Medulla oblongata (tissue), 1 donor: ENCODE results near the gene TINCR.

Experiments used
- DNase-seq: peaks from one replicate; pipeline ENCODE4 v3.0.0-alpha.2; 2015; ENCODE audit errors: extremely low spot score

The TINCR gene

DNA sequence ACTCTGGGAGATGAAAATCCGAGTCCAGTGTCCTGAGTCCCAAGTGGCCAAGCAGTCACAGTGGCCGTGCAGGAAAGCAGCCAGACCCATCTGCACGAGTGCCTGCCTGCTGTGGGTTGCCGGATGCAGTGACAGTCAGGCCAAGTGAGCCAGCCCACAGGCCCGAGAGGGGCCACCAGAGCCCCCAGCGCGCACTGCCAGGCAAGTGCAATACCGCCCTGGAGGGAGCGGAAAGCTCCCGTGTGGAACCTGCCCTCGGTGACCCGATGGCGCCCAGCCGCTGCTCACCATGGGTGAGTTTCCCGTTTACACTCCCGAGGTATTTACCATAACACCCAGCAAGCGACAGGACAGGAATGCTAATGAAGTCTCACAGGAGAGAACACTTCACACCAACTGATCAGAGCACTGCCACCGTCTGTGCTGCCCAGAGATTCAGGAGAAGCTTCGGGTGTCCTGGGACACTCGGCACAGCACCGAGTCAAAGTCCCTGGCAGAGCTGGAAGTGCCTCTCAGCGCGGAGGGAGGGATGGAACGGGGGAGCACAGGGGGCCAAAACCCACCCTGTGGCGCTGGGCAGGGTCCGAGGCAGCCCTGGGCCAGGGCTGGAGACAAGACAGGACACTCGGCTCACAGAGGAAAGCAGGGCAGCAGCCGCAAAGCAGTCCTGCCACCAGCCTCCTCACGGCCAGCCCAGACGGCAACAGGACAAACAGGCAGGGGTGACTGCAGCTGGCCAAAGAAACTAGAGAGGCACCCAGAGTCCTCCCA, 21.3 kb upstream of the TINCR start:
- DNase-seq: peak; percentile 5

- peak; percentile 56 for DNase-seq
Observed at GRCh38 chr19:5588441-5588840, 20.7 kb upstream of the TINCR start.

GRCh38 chr19:5587661-5588060, 19.9 kb upstream of the TINCR start:
- DNase-seq: no peak

DNA sequence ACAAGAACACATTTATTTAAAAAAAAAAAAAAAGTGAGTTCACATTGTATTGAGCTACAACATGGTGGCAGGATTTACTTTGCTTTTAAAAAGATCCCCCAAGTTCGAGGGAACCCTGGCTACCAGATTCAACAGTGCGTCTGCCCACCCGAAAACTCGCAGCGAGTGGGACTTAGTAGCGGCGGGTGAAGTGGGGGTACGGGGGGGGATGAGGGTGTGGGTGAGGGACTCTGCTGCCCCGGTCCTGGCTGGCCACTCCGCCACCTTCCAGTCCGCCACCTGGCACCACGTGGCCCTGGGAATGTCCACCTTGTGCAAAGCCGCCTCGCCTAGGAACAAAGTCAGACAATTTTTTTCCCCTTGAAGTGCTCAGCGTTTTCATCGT, 19.3 kb upstream of the TINCR start:
- DNase-seq: no peak

DNA sequence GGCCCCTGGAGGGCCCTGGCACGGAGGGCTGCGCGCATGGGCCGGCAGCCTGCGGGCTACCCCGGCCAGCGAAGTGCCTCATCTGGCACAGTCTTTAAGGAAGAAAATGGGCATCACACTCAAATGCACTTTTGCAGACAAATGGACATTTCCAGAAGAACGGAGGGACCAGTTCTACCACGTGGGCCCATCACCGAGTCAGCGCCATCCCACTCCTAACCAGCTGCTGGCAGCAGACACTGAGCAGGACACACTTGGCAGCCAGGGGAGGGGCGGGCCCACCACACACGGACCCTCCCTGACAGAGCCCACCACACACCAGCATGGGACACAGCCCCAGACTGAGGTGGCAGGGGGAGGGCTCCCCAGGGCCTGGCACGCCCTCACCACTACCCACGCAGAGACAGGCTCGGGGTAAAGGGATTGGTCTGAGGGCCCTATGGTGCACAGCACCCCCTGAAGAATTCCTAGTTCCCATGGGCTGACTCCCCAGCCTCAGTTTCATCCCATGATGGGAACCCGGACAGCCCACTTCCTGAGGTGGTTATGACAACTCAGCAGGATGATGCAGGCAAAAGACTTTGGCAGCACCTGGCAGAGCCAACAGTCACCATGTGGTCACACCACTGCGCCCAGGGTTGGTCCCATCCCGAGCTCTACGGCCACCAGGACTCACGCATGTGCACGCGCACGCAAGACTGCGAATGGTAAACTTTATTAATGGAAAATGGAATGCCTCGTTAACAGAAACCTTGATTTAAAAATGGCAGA, 18.7 kb upstream of the TINCR start:
- DNase-seq: no peak

DNA sequence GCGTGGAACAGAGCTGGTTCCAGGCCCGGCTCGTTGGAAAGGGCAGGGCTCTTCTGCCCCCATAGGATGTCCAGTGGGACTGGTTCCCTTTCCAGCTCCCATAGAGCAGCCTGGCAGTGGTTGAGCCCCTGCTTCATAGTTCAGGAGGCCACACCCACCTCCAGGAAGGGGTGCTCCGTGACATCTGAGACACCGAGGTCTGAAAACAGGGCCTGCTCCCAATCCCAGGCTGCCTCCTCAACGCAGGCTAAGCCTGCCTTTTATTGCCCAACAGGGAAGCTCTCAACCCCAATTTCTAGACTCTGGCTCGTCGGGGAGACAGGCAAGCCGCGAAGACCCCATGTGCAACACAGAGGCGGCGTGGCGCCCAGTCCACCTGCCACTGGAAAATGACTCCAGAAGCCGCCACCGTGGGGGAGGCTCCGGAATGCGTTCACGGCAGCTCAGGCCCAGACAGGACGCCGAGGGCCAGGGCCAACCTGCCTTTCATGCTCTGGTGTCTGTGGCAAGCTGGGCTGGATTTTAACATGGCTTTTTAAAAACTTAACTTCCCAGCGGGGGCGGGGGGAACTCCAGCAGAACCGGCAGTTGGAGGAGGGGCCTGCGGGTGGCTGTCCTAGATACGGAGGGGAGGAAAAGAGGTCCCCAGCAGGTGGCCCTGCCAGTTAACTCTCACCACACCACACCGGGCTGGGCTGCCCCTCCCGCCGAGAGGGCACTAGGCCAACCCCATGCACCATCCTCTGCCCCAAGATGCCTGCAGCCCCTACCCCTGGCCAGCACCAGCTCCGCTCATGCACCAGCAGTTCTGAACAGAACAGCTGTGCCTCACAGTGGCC, 17.9 kb upstream of the TINCR start:
- DNase-seq: peak; percentile 70

- DNase-seq: no peak
Observed at GRCh38 chr19:5580161-5580571, 12.4 kb upstream of the TINCR start.

- no peak for DNase-seq
Observed at GRCh38 chr19:5579697-5580096, 11.9 kb upstream of the TINCR start.

DNA sequence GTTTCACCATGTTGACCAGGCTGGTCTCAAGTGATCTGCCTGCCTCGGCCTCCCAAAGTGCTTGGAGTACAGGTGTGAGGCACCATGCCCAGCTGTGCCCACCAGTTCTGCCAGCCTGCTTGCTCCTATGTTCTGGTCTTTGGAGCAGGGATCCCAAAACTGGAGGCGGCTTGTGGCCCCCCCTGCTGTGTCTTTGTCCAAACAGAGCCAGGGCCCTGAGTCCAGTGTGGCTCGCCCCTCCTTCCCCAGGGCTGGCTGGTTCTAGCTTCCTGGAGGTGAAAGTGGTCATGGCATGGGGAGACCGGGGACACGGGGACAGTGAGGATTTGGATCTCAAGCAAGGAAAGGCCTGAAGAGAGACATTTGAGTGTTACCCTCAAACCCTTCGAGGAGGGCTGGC, 11.5 kb upstream of the TINCR start:
- DNase-seq: no peak

GRCh38 chr19:5578097-5578846, 10.5 kb upstream of the TINCR start:
- peak; percentile 38 for DNase-seq

- DNase-seq: no peak
Observed at GRCh38 chr19:5575590-5575989, 7.8 kb upstream of the TINCR start.

- DNase-seq: no peak
Observed at GRCh38 chr19:5572556-5573286, 5.0 kb upstream of the TINCR start.

DNA sequence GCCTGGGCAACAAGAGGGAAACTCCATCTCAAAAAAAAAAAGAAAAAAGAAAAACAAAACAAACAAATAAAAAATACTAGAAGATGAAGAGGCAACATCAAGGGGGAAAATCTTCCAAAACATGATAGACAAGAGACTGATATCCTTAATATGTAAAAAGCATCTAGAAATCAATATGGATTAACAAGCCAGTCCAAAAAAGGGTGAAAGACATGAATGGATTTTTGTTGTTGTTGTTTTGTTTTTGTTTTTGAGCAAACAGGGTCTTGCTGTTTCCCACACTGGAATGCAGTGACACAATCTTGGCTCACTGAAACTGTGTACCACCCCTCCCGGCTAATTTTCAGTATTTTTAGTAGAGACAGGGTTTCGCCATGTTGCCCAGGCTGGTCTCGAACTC, 4.0 kb upstream of the TINCR start:
- no peak for DNase-seq

DNA sequence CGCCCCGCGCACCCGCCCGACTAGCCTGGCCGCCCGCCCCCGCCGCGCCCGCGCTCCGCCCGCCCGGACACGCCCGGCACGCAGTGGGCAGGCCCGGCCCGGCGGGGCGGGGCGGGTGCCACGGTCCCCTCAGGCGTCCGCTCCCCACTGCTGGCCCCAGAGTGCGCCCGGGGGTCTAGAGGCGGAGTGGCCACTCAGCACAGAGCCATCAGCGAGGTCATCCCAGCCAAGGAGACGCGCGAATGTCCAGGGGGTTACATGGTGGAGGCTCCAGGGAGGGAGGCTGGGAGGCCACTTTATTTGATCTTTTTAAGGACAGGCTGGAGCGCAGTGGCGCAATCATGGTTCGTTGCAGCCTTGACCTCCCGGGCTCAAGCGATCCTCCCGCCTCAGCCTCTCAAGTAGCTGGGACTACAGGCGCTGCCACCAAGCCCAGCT, 236 bp upstream of the TINCR start:
- no peak for DNase-seq

GRCh38 chr19:5564930-5565329, 2.8 kb downstream of the TINCR start:
- no peak for DNase-seq

DNA sequence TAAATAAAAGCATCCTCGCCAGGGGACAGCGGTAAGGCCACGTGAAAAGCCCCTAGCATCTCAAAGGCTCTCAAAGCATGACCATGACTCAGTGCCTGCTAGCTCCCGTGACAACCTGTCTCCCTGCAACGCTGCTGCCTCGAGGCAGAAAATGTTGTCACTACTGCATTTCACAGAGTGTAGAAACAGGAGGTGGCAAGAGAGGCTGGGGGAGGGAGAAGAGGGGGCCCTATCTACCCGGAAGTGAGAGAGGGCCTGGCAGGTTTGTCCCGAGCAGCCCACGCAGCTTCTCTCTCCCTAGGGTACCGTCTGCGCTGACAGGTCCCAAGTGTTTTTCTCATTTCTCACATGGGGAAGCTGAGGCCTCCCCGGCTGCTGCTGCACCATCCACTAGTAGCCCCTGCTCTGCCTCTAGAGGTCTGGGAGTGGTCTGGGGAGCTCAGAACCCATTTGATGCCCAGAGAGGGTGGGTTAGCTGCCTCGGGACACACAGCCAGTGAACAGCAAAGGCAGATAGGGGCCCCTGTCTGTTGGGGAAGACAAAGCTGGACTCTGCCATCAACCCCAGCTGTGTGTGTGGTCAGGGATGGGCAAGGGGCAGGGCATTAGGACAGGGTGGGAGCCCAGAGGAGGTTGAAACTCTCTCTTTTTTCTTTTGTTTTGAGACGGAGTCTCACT, 3.7 kb downstream of the TINCR start:
- DNase-seq: no peak

- no peak for DNase-seq
Observed at GRCh38 chr19:5563008-5563431, 4.7 kb downstream of the TINCR start.

DNA sequence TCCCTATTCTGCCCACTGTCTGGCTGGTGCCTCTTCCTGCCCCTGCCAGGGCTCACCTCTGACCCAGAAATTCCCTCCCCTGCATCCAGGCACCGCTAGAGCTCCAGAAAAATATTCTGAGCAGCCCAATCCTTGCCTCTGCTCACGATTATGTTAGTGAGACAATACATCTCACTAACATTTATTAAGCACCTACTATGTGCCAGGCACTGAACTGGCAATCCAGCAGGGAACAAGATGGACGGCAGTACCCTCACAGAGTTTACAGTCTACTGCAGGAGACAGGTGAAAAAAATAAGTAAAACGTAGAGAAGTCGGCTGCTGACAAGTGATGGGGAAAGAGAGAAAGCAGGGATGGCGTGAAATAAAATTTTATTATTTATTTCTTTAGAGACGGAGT, 5.5 kb downstream of the TINCR start:
- no peak for DNase-seq

DNA sequence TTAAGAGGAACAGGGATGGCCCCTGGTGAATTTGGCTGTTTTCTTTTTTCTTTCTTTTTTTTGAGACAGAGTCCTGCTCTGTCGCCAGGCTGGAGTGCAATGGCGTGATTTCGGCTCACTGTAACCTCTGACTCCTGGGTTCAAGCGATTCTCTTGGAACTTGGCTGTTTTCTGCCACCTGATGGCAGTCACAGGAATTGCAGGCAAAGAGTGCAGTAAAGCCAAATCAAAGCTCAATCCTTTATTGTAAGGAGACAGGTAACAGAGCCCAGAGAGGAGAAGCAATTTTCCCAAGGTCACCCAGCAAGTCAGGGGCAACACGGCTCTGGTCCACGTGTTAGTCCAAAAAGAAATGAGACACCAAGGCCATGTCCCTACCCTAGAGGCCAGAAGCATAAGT, 6.2 kb downstream of the TINCR start:
- DNase-seq: no peak

DNA sequence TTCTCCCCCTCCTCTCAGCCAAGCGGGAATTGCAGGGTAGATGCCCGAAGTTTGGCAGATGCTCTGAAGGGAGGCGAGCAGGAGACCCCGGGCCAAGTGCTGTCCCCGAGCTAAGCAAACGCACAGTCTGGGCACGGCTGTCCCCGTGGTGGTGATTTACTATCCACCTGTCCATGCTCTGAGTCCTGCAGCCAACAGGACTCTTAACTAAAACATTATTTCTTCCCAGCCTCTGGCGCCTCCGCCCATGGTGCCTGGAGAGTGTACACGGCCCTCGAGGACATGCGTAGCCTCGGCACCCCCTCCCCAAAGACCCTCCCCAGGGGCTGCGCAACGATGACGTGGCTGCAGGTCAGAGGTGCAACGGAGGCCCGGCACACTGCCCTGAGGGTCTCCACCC, 7.6 kb downstream of the TINCR start:
- DNase-seq: no peak

- no peak for DNase-seq
Observed at GRCh38 chr19:5559804-5560133, 8.0 kb downstream of the TINCR start.
